HCT116 (cell line): Measurements from ENCODE around the gene BAX.

Experiments
- RAD21 ChIP-seq: IDR thresholded peaks from 2 replicates; pipeline ENCODE4 v1.6.1; 2012; ENCODE audit warnings: low read depth, mild to moderate bottlenecking
- SRF ChIP-seq: IDR thresholded peaks from 2 replicates; pipeline ENCODE4 v1.6.1; 2012; ENCODE audit warnings: low read depth
- TF ChIP-seq, protein P1 (sequence below), 3 experiments: fragments of 200-600 bp in 1 of 3; sonication (generic) in 1 of 3; IDR thresholded peaks in 2 of 3; conservative IDR thresholded peaks in 1 of 3; 2 replicates each; pipeline ENCODE4 v1.5.1; 2012 to 2017; ENCODE audit warnings: low read depth in 2 of 3, low read length in 2 of 3, antibody characterized with exemption in 1 of 3, borderline replicate concordance in 1 of 3, control low read depth in 1 of 3, mild to moderate bottlenecking in 1 of 3, mixed read lengths in 1 of 3, mixed run types in 1 of 3, moderate library complexity in 1 of 3; ENCODE audit not compliant: insufficient read depth in 1 of 3

DNA sequence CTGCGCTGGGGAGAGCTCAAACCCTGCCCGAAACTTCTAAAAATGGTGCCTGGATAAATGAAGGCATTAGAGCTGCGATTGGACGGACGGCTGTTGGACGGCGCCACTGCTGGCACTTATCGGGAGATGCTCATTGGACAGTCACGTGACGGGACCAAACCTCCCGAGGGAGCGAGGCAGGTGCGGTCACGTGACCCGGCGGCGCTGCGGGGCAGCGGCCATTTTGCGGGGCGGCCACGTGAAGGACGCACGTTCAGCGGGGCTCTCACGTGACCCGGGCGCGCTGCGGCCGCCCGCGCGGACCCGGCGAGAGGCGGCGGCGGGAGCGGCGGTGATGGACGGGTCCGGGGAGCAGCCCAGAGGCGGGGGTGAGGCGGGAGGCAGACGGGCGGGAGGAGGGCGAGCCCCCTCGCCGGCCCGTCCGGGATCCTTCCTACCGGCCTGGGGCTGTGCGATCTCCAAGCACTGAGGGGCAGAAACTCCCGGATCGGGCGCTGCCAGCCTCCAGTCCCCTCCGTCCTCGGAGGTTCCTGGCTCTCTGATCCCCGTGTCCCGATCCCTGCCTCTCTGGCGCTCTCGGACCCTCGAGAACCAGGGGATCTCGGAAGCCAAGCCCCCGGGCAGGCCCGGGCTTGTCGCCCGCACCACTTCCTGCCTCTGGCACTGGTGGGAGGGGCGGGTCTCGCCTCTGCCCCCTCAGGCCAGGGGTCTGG lies at the start of gene BAX:
- TF ChIP-seq RAD21 = no peak
- TF ChIP-seq, protein P1, sequence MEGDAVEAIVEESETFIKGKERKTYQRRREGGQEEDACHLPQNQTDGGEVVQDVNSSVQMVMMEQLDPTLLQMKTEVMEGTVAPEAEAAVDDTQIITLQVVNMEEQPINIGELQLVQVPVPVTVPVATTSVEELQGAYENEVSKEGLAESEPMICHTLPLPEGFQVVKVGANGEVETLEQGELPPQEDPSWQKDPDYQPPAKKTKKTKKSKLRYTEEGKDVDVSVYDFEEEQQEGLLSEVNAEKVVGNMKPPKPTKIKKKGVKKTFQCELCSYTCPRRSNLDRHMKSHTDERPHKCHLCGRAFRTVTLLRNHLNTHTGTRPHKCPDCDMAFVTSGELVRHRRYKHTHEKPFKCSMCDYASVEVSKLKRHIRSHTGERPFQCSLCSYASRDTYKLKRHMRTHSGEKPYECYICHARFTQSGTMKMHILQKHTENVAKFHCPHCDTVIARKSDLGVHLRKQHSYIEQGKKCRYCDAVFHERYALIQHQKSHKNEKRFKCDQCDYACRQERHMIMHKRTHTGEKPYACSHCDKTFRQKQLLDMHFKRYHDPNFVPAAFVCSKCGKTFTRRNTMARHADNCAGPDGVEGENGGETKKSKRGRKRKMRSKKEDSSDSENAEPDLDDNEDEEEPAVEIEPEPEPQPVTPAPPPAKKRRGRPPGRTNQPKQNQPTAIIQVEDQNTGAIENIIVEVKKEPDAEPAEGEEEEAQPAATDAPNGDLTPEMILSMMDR (IDR thresholded peaks at IDR 0.05 in 2 of 3, conservative IDR thresholded peaks at IDR 0.05 in 1 of 3; ENCODE audit: borderline replicate concordance in 1 of 3, insufficient read depth in 1 of 3, low read depth in 2 of 3, low read length in 2 of 3) = no peak
- TF ChIP-seq SRF = no peak
